CD4-positive, alpha-beta T cell (primary cell): ENCODE results near the gene FGGY. TPM values are rescaled to one million over a fixed set of nuclear protein-coding genes. Genes with fewer than 3 reads are reported as not detected.

ENCODE experiments used
- ATAC-seq: fragments of 200-7000 bp; cut with Tn5 transposase; one replicate; pipeline ENCODE4 v1.10.0; 2022; ENCODE audit warnings: mild to moderate bottlenecking; ENCODE audit not compliant: poor library complexity
- CTCF ChIA-PET: fragments of 350-600 bp; sonication (Branson Sonifier 250); formaldehyde crosslinking; loops from one replicate; lab custom pipeline; 2021; ENCODE audit warnings: antibody characterized with exemption, inconsistent platforms; lab: Charles Lee
- POLR2A ChIA-PET: fragments of 350-600 bp; sonication (Branson Sonifier 250); formaldehyde crosslinking; loops from one replicate; lab custom pipeline; 2021; ENCODE audit warnings: antibody characterized with exemption, inconsistent platforms; lab: Charles Lee
- DNase-seq, 14 experiments: peaks; one replicate each; pipeline ENCODE4 v3.0.0-alpha.2; 2013 to 2020; ENCODE audit warnings: mixed read lengths in 2 of 14
- H3K27ac ChIP-seq, 2 donors: one replicate each; pipeline versions ENCODE4 v1.5.1 to v1.7.0; 2013; ENCODE audit warnings: low read length in 2 of 2, low read depth in 1 of 2, mild to moderate bottlenecking in 1 of 2
- H3K27me3 ChIP-seq, 2 experiments: 1 replicate in 1 of 2; 2 replicates in 1 of 2; pipeline versions ENCODE4 v1.6.1 to v1.7.0; 2013; ENCODE audit warnings: low read length in 2 of 2, control low read depth in 1 of 2, mild to moderate bottlenecking in 1 of 2, moderate library complexity in 1 of 2; ENCODE audit not compliant: insufficient read depth in 2 of 2, control insufficient read depth in 1 of 2
- H3K36me3 ChIP-seq: one replicate; pipeline ENCODE4 v1.6.1; 2013; ENCODE audit warnings: low read length, control low read depth; ENCODE audit not compliant: insufficient read depth
- H3K4me1 ChIP-seq: one replicate; pipeline ENCODE4 v1.6.1; 2013; ENCODE audit warnings: low read length, control low read depth; ENCODE audit not compliant: insufficient read depth
- H3K4me3 ChIP-seq: one replicate; pipeline ENCODE4 v1.5.1; 2013; ENCODE audit warnings: mild to moderate bottlenecking, low read length, moderate library complexity
- H3K9me3 ChIP-seq, 2 experiments: 1 replicate in 1 of 2; 2 replicates in 1 of 2; pipeline versions ENCODE4 v1.6.1 to v1.7.0; 2013; ENCODE audit warnings: low read length in 2 of 2, mild to moderate bottlenecking in 2 of 2, control low read depth in 1 of 2, moderate library complexity in 1 of 2; ENCODE audit not compliant: control insufficient read depth in 1 of 2, insufficient read depth in 1 of 2
- H3K27ac Mint-ChIP-seq: one replicate; pipeline ENCODE4 v1.8.0; 2020; ENCODE audit warnings: mixed read lengths
- H3K27me3 Mint-ChIP-seq: one replicate; pipeline ENCODE4 v1.8.0; 2021; ENCODE audit warnings: mixed read lengths
- H3K36me3 Mint-ChIP-seq: one replicate; pipeline ENCODE4 v1.8.0; 2021; ENCODE audit warnings: low read depth, mixed read lengths
- H3K4me1 Mint-ChIP-seq: one replicate; pipeline ENCODE4 v1.8.0; 2021; ENCODE audit warnings: low read depth, mixed read lengths
- H3K4me3 Mint-ChIP-seq: one replicate; pipeline ENCODE4 v1.8.0; 2020; ENCODE audit warnings: mild to moderate bottlenecking, mixed read lengths
- H3K9me3 Mint-ChIP-seq: one replicate; pipeline ENCODE4 v1.8.0; 2020; ENCODE audit warnings: mixed read lengths
- CTCF ChIP-seq: fragments of 200-600 bp; IDR thresholded peaks from one replicate; pipeline ENCODE4 v1.8.0; 2022; ENCODE audit warnings: antibody characterized with exemption, mild to moderate bottlenecking
- intact Hi-C, 2 experiments: fragments of 100-400 bp; cut with DNase I in 1 of 2; cut with micrococcal nuclease in 1 of 2; formaldehyde crosslinking; loops; one replicate each; pipeline versions ENCODE4 v1.15.1 to v1.9.0; 2023 to 2025; cut with DNase I, micrococcal nuclease
- total RNA-seq, 174 experiments: library from RNA in 2 of 174; stranded (reverse) in 2 of 174; gene quantifications; one replicate each; pipeline ENCODE4 v1.2.3 and lab custom pipeline; 2021 to 2026

Gene FGGY
- total RNA-seq, 2 experiments from 2014 or later = 9.5 to 10.0 TPM

DNA sequence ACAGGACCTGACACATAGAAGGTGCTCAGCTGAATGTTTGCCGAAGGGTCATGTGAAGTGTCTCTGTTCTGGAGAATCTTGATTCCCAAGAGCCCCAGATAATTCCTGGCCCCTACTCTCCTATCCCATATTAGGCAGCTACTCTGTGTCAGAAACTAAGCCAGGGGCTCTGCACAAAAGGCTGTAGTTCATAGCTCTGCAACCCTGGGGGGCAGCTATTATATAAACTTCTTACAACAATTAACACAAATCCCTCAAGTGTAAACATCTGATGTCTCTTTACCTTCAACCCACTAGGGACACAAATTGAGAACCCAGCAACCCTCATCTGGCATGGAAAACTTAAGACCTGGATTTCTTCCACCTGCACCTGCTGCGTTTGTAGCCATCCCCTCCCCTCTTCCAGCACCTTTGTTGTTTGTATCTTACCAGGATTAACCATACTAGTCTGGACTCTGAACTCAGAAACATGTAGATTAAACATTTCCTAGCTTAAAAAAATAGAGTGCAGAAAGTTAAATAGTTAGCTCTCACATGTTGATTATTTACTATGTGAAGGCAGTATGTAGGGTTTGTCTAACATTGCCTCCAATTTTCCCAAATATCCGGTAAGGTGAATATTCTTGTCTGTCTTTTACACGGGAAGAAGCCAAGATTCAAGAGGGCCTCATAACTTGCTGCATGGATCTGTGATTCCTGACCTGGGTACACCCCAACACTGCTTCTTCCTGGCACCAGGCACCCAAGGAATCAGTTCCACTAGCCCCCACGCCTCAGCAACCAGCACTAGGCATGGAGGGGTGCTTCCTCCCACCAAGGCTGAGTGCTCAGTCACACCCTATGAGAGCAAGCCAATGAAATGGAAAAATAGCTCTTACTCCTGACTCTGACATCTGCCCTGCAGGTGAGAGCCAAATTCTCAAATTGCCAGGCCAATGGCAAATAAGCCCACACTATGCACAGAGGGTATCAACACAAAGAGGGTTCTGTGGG is 297.2 kb downstream of the FGGY start:
- POLR2A ChIA-PET = no interaction called here

GRCh38 chr1:59595774-59596173 is 298.9 kb downstream of the FGGY start:
- DNase-seq (no peak), ATAC-seq (no peak)
- POLR2A ChIA-PET = no interaction called here
- Histone ChIP-seq H3K4me3 (no peak overlapping the region), H3K27me3 (no peaks in the 10 kb centered on the region), H3K9me3 (no peaks in the 10 kb centered on the region), H3K4me1 (no peaks in the 10 kb centered on the region), H3K27ac (no peak overlapping the region), H3K36me3 (no peaks in the 10 kb centered on the region)
- Mint-ChIP-seq H3K9me3 (peaks cover 2% of the 10 kb centered on the region), H3K36me3 (no peaks in the 10 kb centered on the region), H3K4me1 (no peaks in the 10 kb centered on the region), H3K27me3 (no peaks in the 10 kb centered on the region), H3K27ac (no peak overlapping the region), H3K4me3 (no peak overlapping the region)
- no peak for TF ChIP-seq CTCF
- intact Hi-C loops = no loop called here
- CTCF ChIA-PET = no interaction called here

More for the DNA sequence above, 297.2 kb downstream of the FGGY start:
- Mint-ChIP-seq H3K36me3 (no peaks in the 10 kb centered on the region), H3K9me3 (peaks cover 4% of the 10 kb centered on the region), H3K4me1 (no peaks in the 10 kb centered on the region), H3K27ac (no peak overlapping the region), H3K27me3 (no peaks in the 10 kb centered on the region), H3K4me3 (no peak overlapping the region)
- DNase-seq (no peak), ATAC-seq (no peak)
- intact Hi-C loops = no loop called here
- Histone ChIP-seq H3K36me3 (no peaks in the 10 kb centered on the region), H3K4me1 (no peaks in the 10 kb centered on the region), H3K9me3 (no peaks in the 10 kb centered on the region), H3K27ac (no peak overlapping the region), H3K27me3 (no peaks in the 10 kb centered on the region), H3K4me3 (no peak overlapping the region)
- CTCF ChIA-PET = no interaction called here
- TF ChIP-seq CTCF = no peak

- intact Hi-C loops = no loop called here
- Mint-ChIP-seq H3K36me3 (no peaks in the 10 kb centered on the region), H3K4me3 (no peak overlapping the region), H3K27me3 (no peaks in the 10 kb centered on the region), H3K27ac (no peak overlapping the region), H3K9me3 (no peaks in the 10 kb centered on the region), H3K4me1 (no peaks in the 10 kb centered on the region)
- DNase-seq = no peak
- Histone ChIP-seq H3K27me3 (no peaks in the 10 kb centered on the region), H3K27ac (no peak overlapping the region), H3K9me3 (no peaks in the 10 kb centered on the region), H3K4me1 (no peaks in the 10 kb centered on the region), H3K4me3 (no peak overlapping the region), H3K36me3 (no peaks in the 10 kb centered on the region)
- no peak for TF ChIP-seq CTCF
- CTCF ChIA-PET = no interaction called here
- POLR2A ChIA-PET = no interaction called here
- ATAC-seq = no peak
Observed at GRCh38 chr1:59596432-59596831, 299.5 kb downstream of the FGGY start.
